KBM-7 (cell line): ENCODE results near the gene SLC16A10.
A peak's percentile ranks its signal among the peaks of the same experiment; 100 is the strongest.
"Not testable (repeated sequence)": the region's sequence is repeated elsewhere in the genome, so short reads cannot be mapped to it uniquely, and the experiment has no call there.

Experiments
- DNase-seq: peaks from one replicate; pipeline ENCODE4 v3.0.0-alpha.2; 2015
- in situ Hi-C: fragments of 300-500 bp; cut with MboI; formaldehyde crosslinking; loops from 2 replicates; pipeline ENCODE4 v1.14.3; 2020; ENCODE audit warnings: low sequenced_read_pairs, low pct_unique_long_range_greater_than_20kb, mixed read lengths

Gene SLC16A10

GRCh38 chr6:111173946-111174345 lies 86.6 kb downstream of the SLC16A10 start:
- peak; percentile 4 for DNase-seq
- in situ Hi-C loops, result no loop called here

- DNase-seq, result peak; percentile 33
- in situ Hi-C loops, result no loop called here
Observed at GRCh38 chr6:111175109-111175508, 87.8 kb downstream of the SLC16A10 start.

GRCh38 chr6:111176038-111176759 lies 88.9 kb downstream of the SLC16A10 start:
- in situ Hi-C loops, result no loop called here
- no peak for DNase-seq

GRCh38 chr6:111176760-111177099 lies 89.4 kb downstream of the SLC16A10 start:
- no peak for DNase-seq
- in situ Hi-C loops, result no loop called here

GRCh38 chr6:111177131-111177530 lies 89.8 kb downstream of the SLC16A10 start:
- in situ Hi-C loops, result no loop called here
- no peak for DNase-seq

- in situ Hi-C loops, result no loop called here
- DNase-seq, result no peak
Observed at GRCh38 chr6:111183702-111184517, 96.6 kb downstream of the SLC16A10 start.

GRCh38 chr6:111184827-111185532 lies 97.7 kb downstream of the SLC16A10 start:
- in situ Hi-C loops, result no loop called here
- peak; percentile 86 for DNase-seq

GRCh38 chr6:111185954-111186353 lies 98.7 kb downstream of the SLC16A10 start:
- in situ Hi-C loops, result no loop called here
- DNase-seq, result no peak

GRCh38 chr6:111187874-111188273 lies 100.6 kb downstream of the SLC16A10 start:
- no peak for DNase-seq
- in situ Hi-C loops, result no loop called here

- in situ Hi-C loops, DNase-seq: not testable (repeated sequence)
Observed at GRCh38 chr6:111189666-111190210, 102.4 kb downstream of the SLC16A10 start.

GRCh38 chr6:111190637-111191036 lies 103.3 kb downstream of the SLC16A10 start:
- DNase-seq, result no peak
- in situ Hi-C loops, result no loop called here

- DNase-seq, in situ Hi-C loops: not testable (repeated sequence)
Observed at GRCh38 chr6:111191136-111191535, 103.8 kb downstream of the SLC16A10 start.

- DNase-seq, result no peak
- in situ Hi-C loops, result no loop called here
Observed at GRCh38 chr6:111192911-111193555, 105.7 kb downstream of the SLC16A10 start.

- no peak for DNase-seq
- in situ Hi-C loops, result no loop called here
Observed at GRCh38 chr6:111195656-111196055, 108.4 kb downstream of the SLC16A10 start.

- in situ Hi-C loops, result no loop called here
- DNase-seq, result no peak
Observed at GRCh38 chr6:111198841-111199240, 111.5 kb downstream of the SLC16A10 start.

GRCh38 chr6:111199935-111200334 lies 112.6 kb downstream of the SLC16A10 start:
- in situ Hi-C loops, result loop anchor here (25.0 kb wide), 1 partner anchor 138 kb away; no protein-coding TSS in a partner anchor
- DNase-seq, result no peak

- DNase-seq, result peak; percentile 30
- in situ Hi-C loops, result loop anchor here (25.0 kb wide), 1 partner anchor 138 kb away; no protein-coding TSS in a partner anchor
Observed at GRCh38 chr6:111200350-111201243, 113.3 kb downstream of the SLC16A10 start.

GRCh38 chr6:111201244-111201554 lies 113.9 kb downstream of the SLC16A10 start:
- DNase-seq, result peak; percentile 11
- in situ Hi-C loops, result loop anchor here (25.0 kb wide), 1 partner anchor 139 kb away; no protein-coding TSS in a partner anchor
